H1 (cell line): ENCODE data around the gene CHPT1.

ENCODE experiments used
- BACH1 ChIP-seq: IDR thresholded peaks from 2 replicates; pipeline ENCODE4 v1.6.1; 2012; ENCODE audit warnings: low read length, improper control_type of control experiment
- BCL11A ChIP-seq, 2 experiments: IDR thresholded peaks; one replicate each; pipeline ENCODE4 v1.6.1; 2011; ENCODE audit warnings: low read depth in 2 of 2, low read length in 2 of 2, mild to moderate bottlenecking in 2 of 2
- CBX5 ChIP-seq: fragments of 300-800, 300-1000 bp; sonication (generic); IDR thresholded peaks from 2 replicates; pipeline ENCODE4 v1.7.1; 2016; ENCODE audit warnings: antibody characterized with exemption, low read length, low read depth
- CTCF ChIP-seq, 3 experiments: IDR thresholded peaks; 1 replicate in 2 of 3; 2 replicates in 1 of 3; pipeline versions ENCODE4 v1.5.1 to v1.6.1; 2011; ENCODE audit warnings: low read length in 3 of 3, mild to moderate bottlenecking in 3 of 3, inconsistent platforms in 2 of 3, low read depth in 1 of 3, moderate library complexity in 1 of 3; ENCODE audit not compliant: insufficient read depth in 1 of 3; ENCODE audit errors: control extremely low read depth in 1 of 3
- E2F6 ChIP-seq: IDR thresholded peaks from 2 replicates; pipeline ENCODE4 v1.6.1; 2012; ENCODE audit warnings: inconsistent platforms
- EP300 ChIP-seq, 2 experiments: IDR thresholded peaks; 1 replicate in 1 of 2; 2 replicates in 1 of 2; pipeline ENCODE4 v1.6.1; 2011 to 2012; ENCODE audit warnings: low read depth in 2 of 2, low read length in 2 of 2, mild to moderate bottlenecking in 2 of 2, borderline replicate concordance in 1 of 2, inconsistent platforms in 1 of 2, moderate library complexity in 1 of 2
- JUN ChIP-seq: IDR thresholded peaks from 2 replicates; pipeline ENCODE4 v1.6.1; 2011; ENCODE audit warnings: low read depth, mild to moderate bottlenecking, improper control_type of control experiment, low read length
- KDM5A ChIP-seq: fragments of 200-600 bp; IDR thresholded peaks from 2 replicates; pipeline ENCODE4 v1.7.1; 2012; ENCODE audit warnings: mild to moderate bottlenecking, low read length, inconsistent platforms, mixed read lengths
- POLR2A ChIP-seq, 2 experiments: IDR thresholded peaks; 1 replicate in 1 of 2; 2 replicates in 1 of 2; pipeline ENCODE4 v1.6.1; 2011; ENCODE audit warnings: low read depth in 2 of 2, low read length in 2 of 2, mild to moderate bottlenecking in 2 of 2; ENCODE audit errors: control extremely low read depth in 1 of 2
- RFX5 ChIP-seq: IDR thresholded peaks from 2 replicates; pipeline ENCODE4 v1.6.1; 2011; ENCODE audit warnings: low read depth, low read length, improper control_type of control experiment, borderline replicate concordance
- SIX5 ChIP-seq: IDR thresholded peaks from 2 replicates; pipeline ENCODE4 v1.6.1; 2011; ENCODE audit warnings: mild to moderate bottlenecking, low read depth, low read length
- ZNF274 ChIP-seq: IDR thresholded peaks from 2 replicates; pipeline ENCODE4 v1.7.0; 2012; ENCODE audit warnings: low read length, borderline replicate concordance; ENCODE audit errors: extremely low read depth
- TF ChIP-seq, protein P1 (sequence below): IDR thresholded peaks from 2 replicates; pipeline ENCODE4 v1.6.1; 2012; ENCODE audit warnings: low read length, inconsistent platforms

- TF ChIP-seq RFX5 (no peak), CTCF (IDR thresholded peaks at IDR 0.05; ENCODE audit: control extremely low read depth in 1 of 3, insufficient read depth in 1 of 3, low read depth in 1 of 3, low read length in 3 of 3) (no peak), POLR2A (IDR thresholded peaks at IDR 0.05; ENCODE audit: control extremely low read depth in 1 of 2, low read depth in 2 of 2, low read length in 2 of 2) (no peak), SIX5 (no peak), CBX5 (no peak), BCL11A (IDR thresholded peaks at IDR 0.05; ENCODE audit: low read depth in 2 of 2, low read length in 2 of 2) (no peak), BACH1 (no peak), JUN (no peak), EP300 (IDR thresholded peaks at IDR 0.05; ENCODE audit: borderline replicate concordance in 1 of 2, low read depth in 2 of 2, low read length in 2 of 2) (no peak), KDM5A (no peak), ZNF274 (no peak), E2F6 (no peak)
- TF ChIP-seq, protein P1, sequence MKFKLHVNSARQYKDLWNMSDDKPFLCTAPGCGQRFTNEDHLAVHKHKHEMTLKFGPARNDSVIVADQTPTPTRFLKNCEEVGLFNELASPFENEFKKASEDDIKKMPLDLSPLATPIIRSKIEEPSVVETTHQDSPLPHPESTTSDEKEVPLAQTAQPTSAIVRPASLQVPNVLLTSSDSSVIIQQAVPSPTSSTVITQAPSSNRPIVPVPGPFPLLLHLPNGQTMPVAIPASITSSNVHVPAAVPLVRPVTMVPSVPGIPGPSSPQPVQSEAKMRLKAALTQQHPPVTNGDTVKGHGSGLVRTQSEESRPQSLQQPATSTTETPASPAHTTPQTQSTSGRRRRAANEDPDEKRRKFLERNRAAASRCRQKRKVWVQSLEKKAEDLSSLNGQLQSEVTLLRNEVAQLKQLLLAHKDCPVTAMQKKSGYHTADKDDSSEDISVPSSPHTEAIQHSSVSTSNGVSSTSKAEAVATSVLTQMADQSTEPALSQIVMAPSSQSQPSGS: no peak
These were observed 9.0 kb downstream of the CHPT1 start for GRCh38 chr12:101706403-101706802.
